ENCODE measurements around the gene TIAM1. TPM values are rescaled to one million over a fixed set of nuclear protein-coding genes. Genes with fewer than 3 reads are reported as not detected.

TIAM1 gene
- total RNA-seq, 1 experiment from 2014 or later, result 15.2 TPM

DNA sequence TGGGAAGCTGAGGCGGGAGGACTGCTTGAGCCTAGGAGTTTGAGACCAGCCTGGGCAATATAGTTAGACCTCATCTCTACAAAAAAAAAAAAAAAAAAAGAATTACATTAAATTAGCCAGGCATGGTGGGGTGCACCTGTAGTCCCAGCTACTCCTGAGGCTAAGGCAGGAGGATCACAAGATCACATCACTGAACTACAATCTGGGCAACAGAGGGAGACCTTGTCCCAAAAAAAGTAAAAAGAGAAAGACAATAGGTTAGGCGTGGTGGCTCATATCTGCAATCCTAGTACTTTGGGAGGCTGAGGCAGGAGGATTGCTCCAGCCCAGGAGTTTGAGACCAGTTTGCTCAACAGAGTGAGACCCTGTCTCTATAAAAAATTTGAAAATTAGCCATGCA is 130.3 kb downstream of the TIAM1 start:
- CTCF ChIA-PET, result interaction anchor here (0.7 kb wide), 1 partner anchor 184 kb away, joined by 3 read pairs; no protein-coding TSS in a partner anchor
- no peak overlapping the region for H3K27ac Mint-ChIP-seq (ENCODE audit: unreplicated experiment)
- intact Hi-C loops (cut with micrococcal nuclease; ENCODE audit: unreplicated experiment), result no loop called here
- no peaks in the 10 kb centered on the region for H3K4me1 Mint-ChIP-seq (ENCODE audit: low read depth, unreplicated experiment)
- H3K4me3 Mint-ChIP-seq (ENCODE audit: low read depth, unreplicated experiment), result no peak overlapping the region
- no peak for DNase-seq
- TF ChIP-seq, protein P1, sequence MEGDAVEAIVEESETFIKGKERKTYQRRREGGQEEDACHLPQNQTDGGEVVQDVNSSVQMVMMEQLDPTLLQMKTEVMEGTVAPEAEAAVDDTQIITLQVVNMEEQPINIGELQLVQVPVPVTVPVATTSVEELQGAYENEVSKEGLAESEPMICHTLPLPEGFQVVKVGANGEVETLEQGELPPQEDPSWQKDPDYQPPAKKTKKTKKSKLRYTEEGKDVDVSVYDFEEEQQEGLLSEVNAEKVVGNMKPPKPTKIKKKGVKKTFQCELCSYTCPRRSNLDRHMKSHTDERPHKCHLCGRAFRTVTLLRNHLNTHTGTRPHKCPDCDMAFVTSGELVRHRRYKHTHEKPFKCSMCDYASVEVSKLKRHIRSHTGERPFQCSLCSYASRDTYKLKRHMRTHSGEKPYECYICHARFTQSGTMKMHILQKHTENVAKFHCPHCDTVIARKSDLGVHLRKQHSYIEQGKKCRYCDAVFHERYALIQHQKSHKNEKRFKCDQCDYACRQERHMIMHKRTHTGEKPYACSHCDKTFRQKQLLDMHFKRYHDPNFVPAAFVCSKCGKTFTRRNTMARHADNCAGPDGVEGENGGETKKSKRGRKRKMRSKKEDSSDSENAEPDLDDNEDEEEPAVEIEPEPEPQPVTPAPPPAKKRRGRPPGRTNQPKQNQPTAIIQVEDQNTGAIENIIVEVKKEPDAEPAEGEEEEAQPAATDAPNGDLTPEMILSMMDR (IDR thresholded peaks at IDR 0.05; ENCODE audit: unreplicated experiment), result no peak
- H3K27me3 Mint-ChIP-seq (ENCODE audit: unreplicated experiment), result no peaks in the 10 kb centered on the region
- H3K36me3 Mint-ChIP-seq (ENCODE audit: insufficient read depth, unreplicated experiment), result no peaks in the 10 kb centered on the region
- no peaks in the 10 kb centered on the region for H3K9me3 Mint-ChIP-seq (ENCODE audit: low read depth, unreplicated experiment)
- BruUV-seq (replicated peaks), result no TSS peak

DNA sequence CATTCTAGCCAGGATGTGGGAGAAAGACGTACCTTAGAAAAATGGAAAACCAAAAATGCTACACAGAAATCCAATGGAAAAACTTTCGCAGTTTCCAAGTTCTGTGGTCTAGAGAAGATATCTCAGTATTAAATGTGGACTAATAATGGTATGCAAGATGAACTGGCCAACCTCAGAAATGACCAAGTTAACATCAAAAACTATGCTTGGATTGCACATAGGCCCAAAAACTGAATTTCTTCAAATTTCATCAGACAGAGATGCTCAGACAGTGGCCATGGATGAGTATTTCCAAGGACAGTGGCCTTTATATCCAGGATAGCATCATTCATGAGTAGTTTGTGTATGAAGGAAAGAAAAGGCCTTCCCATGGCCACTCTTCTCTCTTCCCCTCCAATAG is 132.2 kb downstream of the TIAM1 start:
- Mint-ChIP-seq H3K9me3 (ENCODE audit: low read depth, unreplicated experiment) (no peaks in the 10 kb centered on the region), H3K4me1 (ENCODE audit: low read depth, unreplicated experiment) (no peaks in the 10 kb centered on the region), H3K4me3 (ENCODE audit: low read depth, unreplicated experiment) (no peak overlapping the region), H3K27ac (ENCODE audit: unreplicated experiment) (no peak overlapping the region), H3K27me3 (ENCODE audit: unreplicated experiment) (no peaks in the 10 kb centered on the region), H3K36me3 (ENCODE audit: insufficient read depth, unreplicated experiment) (no peaks in the 10 kb centered on the region)
- no peak for DNase-seq
- intact Hi-C loops (cut with micrococcal nuclease; ENCODE audit: unreplicated experiment), result no loop called here
- BruUV-seq (replicated peaks), result no TSS peak
- TF ChIP-seq, protein P1 (IDR thresholded peaks at IDR 0.05; ENCODE audit: unreplicated experiment), result no peak
- CTCF ChIA-PET, result no interaction called here

DNA sequence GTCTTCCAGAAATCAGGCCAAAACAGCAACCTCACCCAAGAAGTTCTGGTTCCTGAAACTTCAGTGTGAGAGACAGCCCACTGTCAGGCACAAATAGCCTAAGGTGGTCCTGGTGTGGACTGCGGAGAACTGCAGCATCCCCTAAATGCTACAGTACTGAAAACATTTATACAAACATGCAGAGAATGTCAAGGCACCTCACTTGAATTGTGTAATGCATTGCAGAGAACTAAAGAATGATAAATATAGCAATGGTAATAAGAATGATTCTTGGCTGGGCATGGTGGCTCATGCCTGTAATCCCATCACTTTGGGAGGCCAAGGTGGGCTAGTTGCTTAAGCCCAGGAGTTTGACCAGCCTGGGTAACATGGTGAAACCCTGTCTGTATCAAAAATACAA is 138.6 kb downstream of the TIAM1 start:
- H3K27ac Mint-ChIP-seq (ENCODE audit: unreplicated experiment), result no peak overlapping the region
- no peaks in the 10 kb centered on the region for H3K27me3 Mint-ChIP-seq (ENCODE audit: unreplicated experiment)
- no peaks in the 10 kb centered on the region for H3K36me3 Mint-ChIP-seq (ENCODE audit: insufficient read depth, unreplicated experiment)
- no peaks in the 10 kb centered on the region for H3K4me1 Mint-ChIP-seq (ENCODE audit: low read depth, unreplicated experiment)
- CTCF ChIA-PET, result no interaction called here
- no peak overlapping the region for H3K4me3 Mint-ChIP-seq (ENCODE audit: low read depth, unreplicated experiment)
- no TSS peak for BruUV-seq (replicated peaks)
- H3K9me3 Mint-ChIP-seq (ENCODE audit: low read depth, unreplicated experiment), result no peaks in the 10 kb centered on the region
- TF ChIP-seq, protein P1 (IDR thresholded peaks at IDR 0.05; ENCODE audit: unreplicated experiment), result no peak
- intact Hi-C loops (cut with micrococcal nuclease; ENCODE audit: unreplicated experiment), result no loop called here
- no peak for DNase-seq

DNA sequence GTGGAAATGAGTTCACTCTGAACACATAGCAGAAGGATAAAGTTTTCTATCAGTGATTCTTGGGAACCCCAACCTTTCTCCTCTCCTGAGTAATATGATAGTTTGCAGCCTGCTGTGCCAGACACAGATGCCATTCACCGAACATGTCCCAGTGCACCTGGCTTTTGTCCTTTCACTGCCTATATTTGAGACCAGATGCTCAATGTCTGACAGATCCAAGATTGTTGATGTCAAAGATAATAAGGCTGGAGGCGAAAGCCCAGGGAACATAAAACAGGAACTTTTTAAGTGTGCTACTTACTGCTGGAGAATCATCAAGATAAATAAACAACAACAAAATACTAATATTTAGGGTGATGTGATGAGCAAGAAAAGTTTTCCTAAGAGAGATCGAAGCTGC is 139.3 kb downstream of the TIAM1 start:
- H3K4me3 Mint-ChIP-seq (ENCODE audit: low read depth, unreplicated experiment), result no peak overlapping the region
- no TSS peak for BruUV-seq (replicated peaks)
- TF ChIP-seq, protein P1 (IDR thresholded peaks at IDR 0.05; ENCODE audit: unreplicated experiment), result no peak
- H3K27me3 Mint-ChIP-seq (ENCODE audit: unreplicated experiment), result no peaks in the 10 kb centered on the region
- no peaks in the 10 kb centered on the region for H3K9me3 Mint-ChIP-seq (ENCODE audit: low read depth, unreplicated experiment)
- H3K36me3 Mint-ChIP-seq (ENCODE audit: insufficient read depth, unreplicated experiment), result no peaks in the 10 kb centered on the region
- intact Hi-C loops (cut with micrococcal nuclease; ENCODE audit: unreplicated experiment), result loop anchor here (5.0 kb wide), 1 partner anchor 138 kb away; the partner anchor contains the start of gene TIAM1
- H3K27ac Mint-ChIP-seq (ENCODE audit: unreplicated experiment), result no peak overlapping the region
- no peak for DNase-seq
- no peaks in the 10 kb centered on the region for H3K4me1 Mint-ChIP-seq (ENCODE audit: low read depth, unreplicated experiment)
- CTCF ChIA-PET, result no interaction called here
